Measurements from ENCODE around the gene SMIM28.

SMIM28 gene

GRCh38 chr6:138410972-138411880, 33.5 kb downstream of the SMIM28 start:
- Histone ChIP-seq H3K9ac (ENCODE audit: low read length) (no peak overlapping the region), H2AFZ (ENCODE audit: low read length) (no peak overlapping the region), H3K4me3 (ENCODE audit: low read length) (no peak overlapping the region), H3K27me3 (replicated peaks; ENCODE audit: insufficient read depth, low read length) (no peaks in the 10 kb centered on the region), H3K27ac (ENCODE audit: low read length) (no peak overlapping the region), H4K20me1 (ENCODE audit: insufficient read depth, low read length) (no peaks in the 10 kb centered on the region), H3K4me1 (ENCODE audit: low read length) (no peaks in the 10 kb centered on the region), H3F3A (ENCODE audit: insufficient read depth, low read length) (no peaks in the 10 kb centered on the region), H3K36me3 (replicated peaks; ENCODE audit: insufficient read depth, low read length) (no peaks in the 10 kb centered on the region), H3K9me2 (replicated peaks; ENCODE audit: insufficient read depth, low read length) (no peaks in the 10 kb centered on the region), H3K9me3 (replicated peaks; ENCODE audit: insufficient read depth, low read length) (no peaks in the 10 kb centered on the region), H3K79me2 (ENCODE audit: low read length) (no peaks in the 10 kb centered on the region), H3K4me2 (ENCODE audit: low read depth, low read length) (no peak overlapping the region)
- TF ChIP-seq EZH2phosphoT487 (IDR thresholded peaks at IDR 0.05; ENCODE audit: low read length) = no peak
- TF ChIP-seq, protein P1, sequence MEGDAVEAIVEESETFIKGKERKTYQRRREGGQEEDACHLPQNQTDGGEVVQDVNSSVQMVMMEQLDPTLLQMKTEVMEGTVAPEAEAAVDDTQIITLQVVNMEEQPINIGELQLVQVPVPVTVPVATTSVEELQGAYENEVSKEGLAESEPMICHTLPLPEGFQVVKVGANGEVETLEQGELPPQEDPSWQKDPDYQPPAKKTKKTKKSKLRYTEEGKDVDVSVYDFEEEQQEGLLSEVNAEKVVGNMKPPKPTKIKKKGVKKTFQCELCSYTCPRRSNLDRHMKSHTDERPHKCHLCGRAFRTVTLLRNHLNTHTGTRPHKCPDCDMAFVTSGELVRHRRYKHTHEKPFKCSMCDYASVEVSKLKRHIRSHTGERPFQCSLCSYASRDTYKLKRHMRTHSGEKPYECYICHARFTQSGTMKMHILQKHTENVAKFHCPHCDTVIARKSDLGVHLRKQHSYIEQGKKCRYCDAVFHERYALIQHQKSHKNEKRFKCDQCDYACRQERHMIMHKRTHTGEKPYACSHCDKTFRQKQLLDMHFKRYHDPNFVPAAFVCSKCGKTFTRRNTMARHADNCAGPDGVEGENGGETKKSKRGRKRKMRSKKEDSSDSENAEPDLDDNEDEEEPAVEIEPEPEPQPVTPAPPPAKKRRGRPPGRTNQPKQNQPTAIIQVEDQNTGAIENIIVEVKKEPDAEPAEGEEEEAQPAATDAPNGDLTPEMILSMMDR (IDR thresholded peaks at IDR 0.05; ENCODE audit: low read length) = no peak
- no peak for TF ChIP-seq EZH2 (optimal IDR thresholded peaks at IDR 0.05; ENCODE audit: low read depth, low read length)
- no peak for DNase-seq

- no peaks in the 10 kb centered on the region for H3K27me3 ChIP-seq (replicated peaks; ENCODE audit: insufficient read depth, low read length)
- H3F3A ChIP-seq (ENCODE audit: insufficient read depth, low read length) = no peaks in the 10 kb centered on the region
- no peak overlapping the region for H3K4me3 ChIP-seq (ENCODE audit: low read length)
- no peaks in the 10 kb centered on the region for H3K79me2 ChIP-seq (ENCODE audit: low read length)
- no peak overlapping the region for H3K9ac ChIP-seq (ENCODE audit: low read length)
- DNase-seq = no peak
- H3K9me2 ChIP-seq (replicated peaks; ENCODE audit: insufficient read depth, low read length) = no peaks in the 10 kb centered on the region
- TF ChIP-seq, protein P1 (IDR thresholded peaks at IDR 0.05; ENCODE audit: low read length) = no peak
- TF ChIP-seq EZH2phosphoT487 (IDR thresholded peaks at IDR 0.05; ENCODE audit: low read length) (no peak), EZH2 (optimal IDR thresholded peaks at IDR 0.05; ENCODE audit: low read depth, low read length) (no peak)
- H2AFZ ChIP-seq (ENCODE audit: low read length) = no peak overlapping the region
- H3K36me3 ChIP-seq (replicated peaks; ENCODE audit: insufficient read depth, low read length) = no peaks in the 10 kb centered on the region
- H3K4me1 ChIP-seq (ENCODE audit: low read length) = no peaks in the 10 kb centered on the region
- no peaks in the 10 kb centered on the region for H4K20me1 ChIP-seq (ENCODE audit: insufficient read depth, low read length)
- no peak overlapping the region for H3K4me2 ChIP-seq (ENCODE audit: low read depth, low read length)
- H3K9me3 ChIP-seq (replicated peaks; ENCODE audit: insufficient read depth, low read length) = no peaks in the 10 kb centered on the region
- no peak overlapping the region for H3K27ac ChIP-seq (ENCODE audit: low read length)
Measured at GRCh38 chr6:138415125-138415524, 37.4 kb downstream of the SMIM28 start.

DNA sequence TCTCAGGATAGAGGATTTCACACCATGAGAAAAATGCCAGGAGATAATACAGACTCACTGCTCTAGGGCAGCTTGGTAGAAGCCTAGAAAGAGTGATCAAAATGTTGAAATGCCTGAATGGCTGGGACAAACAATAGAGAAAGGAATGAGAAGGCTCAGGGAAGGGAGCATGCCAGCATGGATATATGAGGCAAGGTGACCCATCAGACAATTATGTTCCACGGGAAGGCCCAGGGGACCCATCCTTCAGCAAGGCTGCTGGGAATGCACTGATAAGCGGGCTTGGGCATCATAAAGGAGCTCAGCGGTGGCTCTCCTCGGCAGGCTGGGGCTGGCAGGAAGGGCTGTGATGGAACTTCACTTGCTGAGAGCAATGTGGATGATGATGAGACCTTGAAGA, 38.5 kb downstream of the SMIM28 start:
- no peaks in the 10 kb centered on the region for H3K9me2 ChIP-seq (replicated peaks; ENCODE audit: insufficient read depth, low read length)
- no peak overlapping the region for H3K4me3 ChIP-seq (ENCODE audit: low read length)
- H3K4me1 ChIP-seq (ENCODE audit: low read length) = no peaks in the 10 kb centered on the region
- H3K4me2 ChIP-seq (ENCODE audit: low read depth, low read length) = no peak overlapping the region
- H4K20me1 ChIP-seq (ENCODE audit: insufficient read depth, low read length) = no peaks in the 10 kb centered on the region
- H3K79me2 ChIP-seq (ENCODE audit: low read length) = no peaks in the 10 kb centered on the region
- no peak overlapping the region for H3K27ac ChIP-seq (ENCODE audit: low read length)
- no peaks in the 10 kb centered on the region for H3F3A ChIP-seq (ENCODE audit: insufficient read depth, low read length)
- no peaks in the 10 kb centered on the region for H3K27me3 ChIP-seq (replicated peaks; ENCODE audit: insufficient read depth, low read length)
- H2AFZ ChIP-seq (ENCODE audit: low read length) = no peak overlapping the region
- H3K36me3 ChIP-seq (replicated peaks; ENCODE audit: insufficient read depth, low read length) = no peaks in the 10 kb centered on the region
- no peaks in the 10 kb centered on the region for H3K9me3 ChIP-seq (replicated peaks; ENCODE audit: insufficient read depth, low read length)
- DNase-seq = no peak
- TF ChIP-seq EZH2 (optimal IDR thresholded peaks at IDR 0.05; ENCODE audit: low read depth, low read length) (no peak), EZH2phosphoT487 (IDR thresholded peaks at IDR 0.05; ENCODE audit: low read length) (no peak)
- TF ChIP-seq, protein P1 (IDR thresholded peaks at IDR 0.05; ENCODE audit: low read length) = no peak
- no peak overlapping the region for H3K9ac ChIP-seq (ENCODE audit: low read length)

All from MM.1S (cell line).